Measurements from ENCODE around the gene LRMDA.

Gene LRMDA

DNA sequence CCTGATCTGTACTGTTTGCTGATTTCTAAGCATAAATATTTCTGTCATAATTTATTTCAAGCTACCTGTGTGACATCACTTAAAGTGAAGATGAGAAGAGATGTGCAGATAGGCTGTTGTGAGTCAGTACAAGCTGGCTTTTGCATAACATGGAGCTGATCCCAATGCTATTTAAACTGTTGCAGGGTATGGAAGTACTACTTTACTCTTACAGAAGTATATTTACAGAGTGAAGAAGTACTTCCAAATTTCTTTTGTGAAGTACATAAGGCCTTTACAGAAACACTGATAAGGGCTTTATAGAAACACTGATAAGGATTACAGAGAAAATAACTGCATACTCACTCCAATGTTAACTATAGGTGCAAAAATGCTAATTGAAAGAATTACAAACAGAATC, 911.6 kb downstream of the LRMDA start:
- DNase-seq (ENCODE audit: low read depth), result no peak

DNA sequence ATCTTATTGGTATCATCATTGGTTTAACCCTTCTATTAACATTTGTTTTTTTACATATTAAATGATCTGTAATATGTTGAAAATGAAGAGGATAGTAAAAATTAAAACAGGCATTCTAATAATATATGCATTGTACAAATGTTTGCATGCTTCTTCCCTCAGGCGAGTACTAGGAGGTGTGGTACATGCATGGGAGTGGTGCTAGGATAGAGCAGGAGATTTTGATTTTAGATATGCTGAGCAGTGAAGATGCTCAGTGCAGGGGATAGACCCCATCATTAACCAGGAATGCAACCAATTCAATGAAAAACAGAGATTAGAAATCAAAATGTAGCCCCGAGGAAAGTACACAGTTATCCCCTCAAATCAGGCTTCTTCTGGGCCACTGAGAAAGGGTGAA, 916.4 kb downstream of the LRMDA start:
- DNase-seq (ENCODE audit: low read depth), result no peak

DNA sequence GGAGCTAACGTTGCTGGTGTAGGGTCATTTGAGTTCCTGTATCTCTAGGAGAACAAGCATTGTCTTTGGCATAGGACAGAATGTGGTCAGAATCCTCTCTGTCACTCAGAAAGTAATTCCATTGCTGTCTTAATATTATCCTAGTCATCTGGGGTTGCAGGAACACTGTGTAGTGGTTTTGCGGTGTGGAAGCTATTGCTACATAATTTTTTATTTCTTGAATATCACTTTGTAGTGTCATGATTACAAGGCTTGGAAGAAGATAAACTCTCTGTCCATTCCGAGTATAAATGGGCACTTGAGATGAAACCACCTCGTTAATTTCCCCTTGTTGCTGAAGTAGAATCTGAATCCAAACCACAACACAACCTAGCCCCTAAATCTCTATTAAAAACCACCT, 919.2 kb downstream of the LRMDA start:
- DNase-seq (ENCODE audit: low read depth), result no peak

DNA sequence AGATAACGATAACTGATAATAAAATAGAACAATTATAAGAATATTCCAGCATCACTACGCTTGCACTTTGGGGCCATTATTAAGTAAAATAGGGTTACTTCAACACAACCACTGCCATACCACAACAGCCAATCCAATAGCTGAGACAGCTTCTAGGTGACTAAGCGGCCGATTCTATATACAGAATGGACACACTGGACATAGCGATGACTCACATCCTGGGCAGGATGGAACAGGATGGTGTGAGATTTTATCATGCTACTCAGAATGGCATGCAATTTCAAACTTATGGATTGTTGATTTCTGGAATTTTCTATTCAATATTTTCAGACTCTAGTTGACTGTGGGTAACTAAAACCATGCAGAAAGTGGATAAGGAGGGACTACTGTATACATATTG, 920.9 kb downstream of the LRMDA start:
- no peak for DNase-seq (ENCODE audit: low read depth)

DNA sequence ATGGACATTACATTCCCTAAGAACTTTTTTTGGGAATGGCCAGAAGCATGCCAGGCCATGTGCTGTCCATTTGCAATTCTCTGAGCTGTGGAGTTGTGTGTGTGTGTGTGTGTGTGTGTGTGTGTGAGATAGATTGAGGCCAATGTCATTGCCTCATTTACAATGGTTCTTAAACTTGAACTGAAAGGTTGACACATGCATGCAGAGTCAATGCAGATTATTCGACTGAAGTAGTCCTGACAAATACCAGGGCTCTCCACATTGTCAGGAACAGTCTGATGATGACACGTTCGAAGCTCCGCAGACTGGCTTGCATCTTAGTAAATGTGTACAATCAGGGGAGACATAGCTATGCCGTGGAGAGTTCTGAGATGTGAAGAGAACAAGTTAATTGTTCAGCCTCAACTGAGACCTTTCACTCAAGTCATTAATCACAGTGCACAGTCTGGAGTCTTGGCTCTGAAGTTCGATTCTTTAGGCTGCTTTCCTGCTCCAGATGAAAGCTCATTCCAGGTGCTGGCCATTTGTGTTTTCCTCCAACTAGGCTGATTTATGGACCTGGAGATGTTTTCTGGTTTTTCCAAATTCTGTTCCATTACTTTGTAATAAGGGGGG, 921.9 kb downstream of the LRMDA start:
- DNase-seq (ENCODE audit: low read depth), result no peak

DNA sequence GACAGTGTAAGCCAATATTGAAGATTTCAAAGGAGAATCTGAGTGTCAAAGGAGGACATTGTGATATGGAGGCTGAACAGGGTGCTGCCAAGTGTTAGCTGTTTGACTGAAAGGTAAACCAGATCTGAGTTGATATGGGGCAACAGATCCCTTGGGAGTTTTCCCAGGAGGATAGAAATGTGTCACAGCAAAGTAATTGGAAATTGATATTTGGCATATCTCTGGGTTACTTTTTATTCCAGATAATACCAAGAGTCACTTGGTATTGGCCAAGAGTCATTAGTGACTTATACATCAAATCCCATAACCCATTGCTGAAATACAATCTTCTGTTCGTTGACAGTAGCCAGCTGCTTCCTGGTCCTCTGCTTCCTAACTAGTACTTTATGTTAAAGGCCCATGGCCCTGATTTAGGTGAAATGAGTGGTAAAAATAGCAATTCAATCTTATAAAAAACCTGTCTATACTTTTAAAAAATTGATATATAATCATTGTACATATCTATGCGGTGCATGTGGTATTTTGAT, 922.9 kb downstream of the LRMDA start:
- no peak for DNase-seq (ENCODE audit: low read depth)

DNA sequence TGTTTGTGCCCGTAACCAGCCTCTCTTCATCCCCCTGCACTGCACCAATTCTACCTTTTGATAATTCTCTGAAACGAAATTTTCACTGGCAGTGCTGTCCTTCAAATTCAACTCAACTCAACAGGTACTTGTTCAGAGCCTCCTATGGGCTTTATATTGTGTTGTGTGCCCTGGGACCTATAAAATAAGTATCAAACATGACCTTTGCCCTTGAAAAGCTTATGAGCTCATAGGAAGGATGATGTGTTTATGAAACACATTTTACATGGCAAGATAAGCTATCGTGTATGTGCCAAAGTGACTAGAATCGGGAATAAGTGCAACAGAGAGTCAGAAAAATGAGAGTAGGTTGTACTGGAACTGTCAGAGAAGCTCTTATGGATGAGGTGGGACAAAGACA, 923.5 kb downstream of the LRMDA start:
- DNase-seq (ENCODE audit: low read depth), result no peak

DNA sequence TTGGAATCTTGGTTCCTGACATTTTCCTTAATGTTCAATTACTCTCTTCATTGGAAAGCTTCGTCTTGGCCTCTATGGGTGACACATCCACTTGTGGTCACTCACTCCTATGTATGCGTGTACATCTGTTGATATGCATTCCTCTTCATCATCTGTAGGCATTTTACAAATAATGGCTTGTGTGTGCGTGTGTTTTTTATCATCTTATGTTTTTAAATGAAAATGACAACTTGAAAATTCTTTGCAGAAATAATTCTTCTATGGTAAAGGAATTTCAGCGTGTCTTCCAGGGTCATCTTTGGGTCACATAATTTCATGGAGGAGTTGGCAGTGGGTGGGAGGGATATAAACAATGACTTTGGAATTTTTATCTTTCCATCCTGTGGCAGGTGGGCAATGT, 925.1 kb downstream of the LRMDA start:
- DNase-seq (ENCODE audit: low read depth), result no peak

DNA sequence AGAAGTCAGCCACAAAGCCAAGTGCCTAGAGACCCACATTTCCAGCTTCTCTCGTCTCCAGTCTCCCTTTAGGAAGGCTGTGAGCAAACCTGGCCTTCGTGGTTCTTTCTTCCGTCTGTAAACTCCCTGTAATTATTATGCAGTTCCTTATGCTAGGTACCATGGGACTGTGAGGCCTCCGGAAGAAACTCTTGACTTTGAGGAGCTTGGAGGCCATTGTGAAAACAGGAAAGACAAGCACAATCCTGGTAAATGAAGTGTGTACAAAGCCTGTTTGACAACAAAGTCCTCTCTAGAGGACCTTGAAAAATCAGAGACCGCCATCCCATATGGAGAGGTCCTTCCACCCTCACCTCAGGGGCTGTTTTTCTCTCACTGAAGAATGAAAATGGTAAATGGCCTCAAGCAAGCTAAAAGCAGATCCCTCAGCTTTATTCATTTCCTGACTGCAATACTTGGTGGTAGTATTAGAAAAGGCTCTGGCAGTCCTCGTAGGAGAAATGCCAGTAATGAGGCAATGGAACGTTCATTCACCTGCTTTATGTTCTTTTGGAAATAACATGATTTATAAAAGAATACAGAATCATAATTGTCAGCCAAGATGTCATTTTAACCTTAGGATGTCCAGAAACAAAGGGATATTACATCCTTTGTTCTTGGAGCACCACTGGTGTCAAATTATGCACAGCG, 926.4 kb downstream of the LRMDA start:
- no peak for DNase-seq (ENCODE audit: low read depth)

DNA sequence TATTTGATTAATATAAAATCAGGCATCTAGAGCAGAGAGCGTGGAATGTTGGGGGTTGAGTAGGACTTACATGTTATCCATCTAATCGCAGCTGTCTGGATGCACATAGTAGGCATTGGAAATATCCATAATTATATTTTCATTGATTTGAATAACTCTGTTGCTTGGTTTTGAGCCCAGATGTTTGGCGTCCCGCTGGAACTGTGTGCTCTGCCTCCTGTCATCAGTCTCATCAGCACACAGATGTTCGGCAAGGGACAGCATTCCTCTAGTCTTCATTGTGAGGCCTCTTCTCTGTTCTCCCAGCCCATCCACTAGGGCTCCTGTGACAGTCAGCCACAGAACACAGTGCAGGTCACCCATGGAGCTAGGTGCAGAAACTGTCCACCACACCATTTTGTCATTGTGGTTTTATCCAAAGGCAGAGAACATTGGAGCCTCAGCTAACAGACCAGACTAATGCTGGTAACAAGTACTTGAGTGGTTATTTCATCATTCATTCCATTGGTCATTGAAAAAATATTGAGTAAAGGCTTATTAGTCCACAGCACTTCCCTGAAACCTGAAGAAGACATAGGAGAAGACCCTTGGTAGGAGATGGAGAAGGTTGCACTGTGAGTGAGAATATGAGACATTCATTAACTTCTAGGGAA, 927.4 kb downstream of the LRMDA start:
- no peak for DNase-seq (ENCODE audit: low read depth)

DNA sequence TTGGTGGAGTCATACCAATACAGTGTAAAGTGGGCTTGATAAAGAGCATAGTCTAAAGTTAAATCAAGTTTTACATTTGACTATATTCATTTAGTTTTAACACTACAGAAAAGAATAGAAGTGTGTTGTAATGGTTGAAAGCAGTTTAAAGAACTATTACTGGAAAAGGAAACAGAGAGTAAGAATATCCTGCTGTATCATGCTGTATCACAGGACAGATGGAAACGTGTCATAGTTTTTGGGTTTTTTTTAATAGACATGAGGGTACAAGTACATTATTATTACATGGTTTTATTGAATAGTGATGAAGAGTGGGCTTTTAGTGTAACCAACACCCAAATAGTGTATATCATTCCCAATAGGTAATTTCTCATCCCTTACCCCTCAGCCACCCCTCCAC, 944.3 kb downstream of the LRMDA start:
- DNase-seq (ENCODE audit: low read depth), result no peak

DNA sequence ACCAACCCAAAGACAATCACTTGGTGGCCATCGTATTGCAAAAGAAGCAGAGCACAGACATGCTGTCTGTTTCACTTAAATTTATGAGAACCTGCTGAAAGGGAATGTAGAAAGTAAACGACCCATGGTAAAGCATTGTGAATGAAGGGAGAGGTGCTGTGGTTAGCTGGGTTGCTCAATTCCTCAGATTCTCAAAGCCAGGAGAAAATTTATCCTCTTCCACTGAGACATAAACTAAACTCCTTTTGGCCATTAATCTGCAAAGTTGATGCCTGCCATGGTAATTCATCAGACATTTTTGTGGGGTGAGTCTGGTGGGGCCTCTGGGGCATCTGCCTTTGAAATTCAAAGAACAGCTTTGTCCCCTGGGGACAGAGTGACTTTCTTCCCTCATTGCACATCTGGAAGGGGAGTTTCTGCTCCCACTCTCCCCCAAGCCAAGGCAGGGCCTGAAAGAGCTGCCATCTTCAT, 951.0 kb downstream of the LRMDA start:
- DNase-seq (ENCODE audit: low read depth), result no peak

DNA sequence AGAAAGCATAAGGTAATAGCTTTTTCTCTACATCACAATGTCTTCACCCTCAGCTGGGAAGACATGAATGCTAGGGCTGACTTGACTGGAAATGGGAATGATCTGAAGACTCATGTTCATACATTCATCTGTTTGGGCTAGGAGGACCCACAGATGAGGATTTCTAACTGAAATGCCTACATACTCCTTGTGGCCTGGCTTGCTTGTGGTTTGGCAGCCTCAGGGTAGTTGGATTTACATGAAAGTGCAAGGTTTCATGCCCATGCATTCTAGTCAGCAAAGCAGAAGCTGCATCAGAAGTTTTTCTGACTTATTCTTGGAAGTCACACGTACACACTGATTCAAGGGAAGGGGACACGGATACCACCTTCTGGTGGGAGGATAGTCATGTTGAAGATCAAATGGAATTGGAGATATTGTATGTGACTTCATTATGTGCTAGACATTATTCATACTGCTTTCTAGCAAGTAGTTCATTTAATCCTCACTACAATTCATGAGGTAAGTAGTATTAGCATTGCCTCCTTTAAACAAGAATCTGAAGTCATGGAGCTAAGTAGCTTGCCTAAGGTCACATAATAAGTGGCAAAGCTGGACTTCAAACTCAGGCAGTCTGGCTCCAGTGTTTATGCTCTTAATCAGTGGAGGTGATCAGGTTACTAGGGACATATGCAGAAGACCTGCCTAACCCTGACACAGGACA, 957.0 kb downstream of the LRMDA start:
- DNase-seq (ENCODE audit: low read depth), result no peak

DNA sequence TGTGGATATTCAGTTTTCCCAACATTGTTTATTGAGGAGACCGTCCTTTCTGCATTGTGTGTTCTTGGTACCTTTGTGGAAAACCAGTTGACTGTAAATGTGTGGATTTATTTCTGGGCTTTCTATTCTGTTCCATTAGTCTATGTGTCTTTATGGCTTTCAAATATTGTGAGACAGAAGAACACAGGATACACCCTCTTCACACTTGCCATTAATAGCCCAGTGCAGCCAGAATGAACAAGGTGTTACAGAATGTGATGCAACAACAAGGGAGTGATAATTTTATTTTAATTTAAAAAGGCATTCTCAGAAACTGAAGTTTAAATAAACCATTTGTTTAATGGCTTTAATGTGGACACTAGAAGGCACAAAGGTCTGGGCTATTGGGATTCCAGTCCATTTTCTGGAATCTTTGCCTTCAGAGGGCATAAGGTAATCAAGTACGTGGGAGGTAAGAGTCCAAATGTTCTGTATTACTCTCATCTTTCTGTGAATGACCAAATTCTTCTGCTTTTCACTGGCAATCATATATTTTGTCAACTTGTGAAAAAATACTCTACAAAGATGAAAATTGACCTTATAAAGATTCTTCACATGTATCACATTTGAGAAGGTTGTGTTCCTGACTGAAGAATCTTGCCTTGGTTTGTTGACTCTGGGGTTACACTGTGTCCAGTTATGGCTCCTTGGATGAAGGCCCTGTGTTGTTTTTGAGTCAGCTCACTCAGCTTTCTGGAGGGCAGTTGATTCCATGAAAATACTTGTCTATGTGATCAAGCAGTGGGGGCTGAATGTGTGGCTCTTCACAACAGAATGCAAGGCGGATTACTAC, 962.7 kb downstream of the LRMDA start:
- DNase-seq (ENCODE audit: low read depth), result no peak

DNA sequence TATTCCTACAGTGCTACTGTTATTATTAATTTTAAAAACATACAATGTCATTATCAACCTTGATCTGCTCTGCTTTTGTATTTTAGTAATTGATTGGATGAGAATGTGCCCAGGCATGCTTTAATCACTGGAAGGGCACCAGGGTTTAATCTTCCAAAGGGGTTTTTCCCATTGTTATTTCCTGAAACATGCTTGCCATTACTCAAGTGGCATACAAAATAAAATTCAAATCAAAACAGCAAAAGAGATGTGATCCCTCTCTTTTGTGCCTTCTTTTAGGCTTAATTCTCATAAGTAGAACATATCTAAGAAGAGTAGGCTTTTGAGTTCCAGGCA, 963.3 kb downstream of the LRMDA start:
- DNase-seq (ENCODE audit: low read depth), result no peak

DNA sequence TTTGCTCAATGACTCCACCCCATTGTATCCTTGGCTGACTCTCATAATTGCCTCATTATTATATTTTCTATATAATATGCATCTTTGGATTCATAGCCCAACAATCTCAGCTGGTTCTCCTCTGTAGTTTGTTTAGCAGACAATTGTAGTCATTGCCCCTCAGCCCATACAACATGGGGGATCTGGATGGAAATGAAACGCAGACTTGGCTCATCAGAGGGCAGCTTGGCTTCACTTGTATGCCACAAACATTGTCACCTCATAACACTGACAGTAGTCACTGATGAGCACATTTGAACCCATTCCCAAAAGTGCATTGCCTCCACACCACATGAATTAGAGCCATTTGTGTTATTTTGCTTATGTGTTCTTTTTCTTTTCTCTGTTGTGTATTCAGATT, 963.8 kb downstream of the LRMDA start:
- DNase-seq (ENCODE audit: low read depth), result no peak

DNA sequence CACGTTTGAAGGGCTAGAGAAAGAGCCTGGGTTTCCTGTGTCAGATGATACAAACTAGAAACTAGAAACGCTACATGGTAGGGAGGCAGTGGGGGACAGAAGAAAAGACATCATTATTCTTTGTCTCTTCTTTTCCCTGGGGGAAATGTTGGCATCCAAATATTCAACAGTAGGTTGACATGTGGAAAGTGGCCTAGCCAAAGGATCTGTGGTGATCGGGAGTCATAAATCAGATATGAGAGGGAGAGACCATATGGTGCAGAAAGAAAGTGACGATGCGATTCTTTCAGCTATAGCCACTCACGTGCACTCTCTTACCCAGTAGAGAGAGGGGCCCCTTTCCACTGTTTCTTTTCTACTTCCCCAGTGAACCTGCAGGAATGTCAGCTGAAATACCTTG, 964.7 kb downstream of the LRMDA start:
- no peak for DNase-seq (ENCODE audit: low read depth)

DNA sequence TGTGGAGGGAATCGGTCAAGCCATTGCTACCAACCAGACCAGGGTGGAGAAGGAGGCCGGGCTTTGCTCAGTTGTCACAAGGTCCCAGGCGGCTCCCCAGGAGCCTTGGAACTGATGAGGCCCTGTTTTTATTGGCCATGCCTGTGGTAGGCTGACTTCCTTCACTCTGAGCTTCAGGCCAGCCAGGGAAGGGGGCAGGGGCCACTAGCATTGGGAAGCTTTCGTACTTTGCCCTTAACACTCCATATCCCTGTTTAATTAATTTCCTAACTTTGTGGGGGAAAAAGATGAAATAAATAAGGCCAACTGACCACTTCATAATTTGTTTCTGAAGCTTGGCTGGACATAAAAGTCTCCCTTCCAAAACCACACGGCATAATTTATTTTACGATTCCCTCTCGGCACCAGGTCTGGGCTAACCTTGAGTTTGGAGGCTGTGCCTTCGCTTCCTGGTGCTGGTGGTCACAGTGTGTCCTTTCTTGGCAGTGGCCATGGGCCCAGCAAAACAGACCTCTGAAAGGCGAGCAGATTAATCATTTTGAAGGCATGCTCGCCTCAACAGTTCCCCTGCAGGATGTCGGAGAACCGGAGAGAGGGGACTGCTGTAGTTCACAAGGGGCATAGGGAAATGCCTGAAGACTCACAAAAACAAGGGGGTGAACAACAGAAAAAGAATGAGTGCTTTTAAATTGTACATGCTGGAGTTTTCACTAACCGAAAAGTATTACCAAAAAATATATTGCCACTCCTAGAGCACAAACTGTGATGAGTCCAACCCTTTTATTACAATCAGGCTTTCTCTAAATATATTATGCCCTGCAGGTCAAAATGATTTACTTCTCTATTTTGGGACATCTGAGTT, 966.0 kb downstream of the LRMDA start:
- DNase-seq (ENCODE audit: low read depth), result no peak

DNA sequence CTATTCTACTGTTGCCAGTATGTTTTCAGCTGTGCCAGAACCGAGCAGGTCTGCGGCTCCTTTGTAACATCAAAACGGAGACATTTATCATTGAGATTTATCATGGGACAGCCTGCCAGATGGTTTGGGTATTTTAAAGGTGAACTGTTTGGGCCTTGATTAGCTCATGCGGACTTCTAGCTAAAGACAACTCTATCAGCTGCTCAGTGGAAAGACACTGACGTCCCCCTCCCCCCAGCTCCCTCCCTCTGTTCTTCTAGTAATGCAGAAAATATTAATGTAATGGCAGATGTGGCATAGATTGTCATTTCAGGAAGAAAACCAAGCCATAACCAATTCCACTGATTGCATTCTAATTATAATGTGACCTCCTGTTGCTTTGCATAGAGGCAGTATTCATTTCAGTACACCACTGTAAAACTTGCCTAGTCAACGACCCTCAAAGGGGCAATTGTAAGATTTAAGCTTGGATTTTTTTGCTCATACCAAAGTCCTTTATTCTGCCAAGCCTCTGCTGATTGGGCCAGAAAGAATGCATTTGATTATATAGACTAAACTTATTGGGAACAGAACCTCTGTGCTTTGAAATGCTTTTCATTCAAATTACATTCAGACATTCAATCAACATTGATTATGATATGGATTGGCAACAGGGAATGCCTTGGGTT, 966.8 kb downstream of the LRMDA start:
- DNase-seq (ENCODE audit: low read depth), result no peak

DNA sequence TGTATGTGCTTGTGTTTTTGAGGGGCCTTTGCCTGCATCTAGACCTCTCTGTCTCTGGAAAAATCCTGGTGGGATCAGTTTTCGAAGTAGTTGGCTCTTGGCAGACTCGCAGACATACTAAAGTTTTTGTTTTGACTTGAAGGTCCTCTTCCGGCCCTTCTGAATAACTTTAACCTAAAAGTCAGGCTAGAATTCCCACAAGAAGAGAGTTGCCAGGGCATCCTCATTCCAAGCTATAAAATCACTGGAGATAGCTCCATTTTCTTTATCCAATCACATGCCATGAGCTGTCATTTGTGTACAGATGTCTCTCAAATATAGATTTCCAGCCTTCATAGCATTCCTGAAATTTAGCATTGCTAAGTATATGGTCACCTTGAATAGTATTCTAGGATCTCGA, 967.8 kb downstream of the LRMDA start:
- DNase-seq (ENCODE audit: low read depth), result no peak

All from activated T-helper 9 cell treated with anti-CD3 and anti-CD28 coated beads, Interleukin-2, amount 50 U/mL, for 16 hours (primary cell).